HG02938 (cell line): ENCODE results near the gene LCA5L.

Experiments
- ATAC-seq: cut with Tn5 transposase; IDR thresholded peaks from one replicate; pipeline ENCODE4 v1.9.1; 2021; ENCODE audit warnings: mild to moderate bottlenecking, moderate library complexity; ENCODE audit not compliant: unreplicated experiment

LCA5L gene

GRCh38 chr21:39359382-39359781 is 86.2 kb downstream of the LCA5L start:
- no peak for ATAC-seq
